Right lobe of liver (tissue), 6 donors: ENCODE data around the gene CCDC86. TPM values are rescaled to one million over a fixed set of nuclear protein-coding genes. Genes with fewer than 3 reads are reported as not detected.

Experiments
- ATAC-seq, 4 donors: fragments of 200-7000 bp; cut with Tn5 transposase; one replicate each; pipeline ENCODE4 v1.9.1; 2020; ENCODE audit warnings: mild to moderate bottlenecking in 4 of 4, moderate library complexity in 4 of 4
- DNase-seq, 3 donors: peaks; one replicate each; pipeline ENCODE4 v3.0.0-alpha.2; 2020
- H3K27ac ChIP-seq, 3 donors: fragments of 200-600 bp; one replicate each; pipeline ENCODE4 v1.8.0; 2022
- H3K27me3 ChIP-seq, 2 donors: fragments of 200-600 bp; one replicate each; pipeline ENCODE4 v1.8.0; 2022
- H3K36me3 ChIP-seq, 4 donors: fragments of 200-600 bp; sonication (generic) in 1 of 4; one replicate each; pipeline versions ENCODE4 v1.5.1 to v1.8.0; 2017 to 2022; ENCODE audit warnings: control low read depth in 1 of 4
- H3K4me1 ChIP-seq, 4 donors: fragments of 200-600 bp; sonication (generic) in 1 of 4; one replicate each; pipeline versions ENCODE4 v1.5.1 to v1.8.0; 2017 to 2022; ENCODE audit warnings: control low read depth in 1 of 4
- H3K4me3 ChIP-seq, 3 donors: fragments of 200-600 bp; one replicate each; pipeline ENCODE4 v1.8.0; 2022
- H3K9me3 ChIP-seq, 4 donors: fragments of 200-600 bp; sonication (generic) in 1 of 4; one replicate each; pipeline versions ENCODE4 v1.5.1 to v1.8.0; 2017 to 2022; ENCODE audit warnings: control low read depth in 1 of 4
- CTCF ChIP-seq, 4 donors: fragments of 200-600 bp in 3 of 4; fragments of 450-650 bp in 1 of 4; IDR thresholded peaks; one replicate each; pipeline versions ENCODE4 v1.5.1 to v1.8.0; 2016 to 2022; ENCODE audit warnings: antibody characterized with exemption in 4 of 4, mild to moderate bottlenecking in 2 of 4
- POLR2A ChIP-seq: fragments of 450-650 bp; IDR thresholded peaks from one replicate; pipeline ENCODE4 v1.6.1; 2017; ENCODE audit warnings: antibody characterized with exemption, mild to moderate bottlenecking
- WGBS: methylation state at CpG from one replicate; pipeline ENCODE4 v1.1.6; 2018; ENCODE audit warnings: low coverage, low lambda C conversion rate; ENCODE audit not compliant: insufficient coverage; ENCODE audit errors: missing lambda C conversion rate; 5-methylcytosine and 5-hydroxymethylcytosine counted together
- intact Hi-C, 2 donors: fragments of 100-400 bp; cut with DNase I; formaldehyde crosslinking; loops; one replicate each; pipeline versions ENCODE4 v1.11.2 to v1.14.1; 2022
- total RNA-seq, 6 experiments: library from RNA; depleted of rRNA in 2 of 6; stranded (reverse); fragments of >200 nt in 2 of 6; fragmentation: NEBNext Ultra II Directional in 3 of 6; extraction: Animal tissue kit (Norgen Biotek cat#: 25700) in 3 of 6; gene quantifications; one replicate each; pipeline versions ENCODE4 v1.1.0 to v1.2.4, GENCODE V29; 2016 to 2023
- donor health status: DM: no; HTN: yes; CAD: no.
- donor health status: DM: no; HTN: no; CAD: no.
- donor health status: DM: no; HTN: no; CAD: no.
- donor health status: DM: no; HTN: yes; CAD: no.
- donor health status: DM: no; HTN: yes; CAD: no.

The CCDC86 gene
- total RNA-seq, 6 experiments from 2014 or later, result 4.9 to 17.8 (median 8.6) TPM

- TF ChIP-seq POLR2A, result no peak
- no peak for TF ChIP-seq CTCF (IDR thresholded peaks at IDR 0.05)
- DNase-seq (no peak), ATAC-seq (no peak)
- no peak overlapping the region for H3K4me3 ChIP-seq
- no peak overlapping the region for H3K27ac ChIP-seq
- H3K36me3 ChIP-seq, result peaks cover 0 to 19% (median 0%) of the 10 kb centered on the region in 4 donors
- intact Hi-C loops, result loop anchor here in 1 of 2 donors (10.0 kb wide), 1 partner anchor 51 kb away; no protein-coding TSS in a partner anchor
- H3K9me3 ChIP-seq, result no peaks in the 10 kb centered on the region
- WGBS, result 73% methylated on average over 4 of the region's 7 CpGs
- H3K27me3 ChIP-seq, result no peaks in the 10 kb centered on the region
- H3K4me1 ChIP-seq, result peaks cover 0 to 10% (median 0%) of the 10 kb centered on the region in 4 donors
Observed at GRCh38 chr11:60875366-60876167, 33.7 kb downstream of the CCDC86 start.

- Histone ChIP-seq H3K4me3 (no peak overlapping the region), H3K36me3 (peaks cover 0 to 19% (median 0%) of the 10 kb centered on the region in 4 donors), H3K9me3 (no peaks in the 10 kb centered on the region), H3K4me1 (peaks cover 0 to 10% (median 0%) of the 10 kb centered on the region in 4 donors), H3K27me3 (no peaks in the 10 kb centered on the region), H3K27ac (no peak overlapping the region)
- intact Hi-C loops, result loop anchor here in 1 of 2 donors (10.0 kb wide), 1 partner anchor 51 kb away; no protein-coding TSS in a partner anchor
- no CpG with 5 or more reads among the region's 2 CpGs for WGBS
- ATAC-seq, result no peak
- TF ChIP-seq CTCF (IDR thresholded peaks at IDR 0.05) (no peak), POLR2A (no peak)
- no peak for DNase-seq
Observed at GRCh38 chr11:60876168-60876485, 34.2 kb downstream of the CCDC86 start.

GRCh38 chr11:60878245-60879101 is 36.6 kb downstream of the CCDC86 start:
- Histone ChIP-seq H3K4me1 (no peaks in the 10 kb centered on the region), H3K27me3 (no peaks in the 10 kb centered on the region), H3K9me3 (no peaks in the 10 kb centered on the region), H3K4me3 (no peak overlapping the region), H3K36me3 (peaks cover 0 to 19% (median 0%) of the 10 kb centered on the region in 4 donors), H3K27ac (no peak overlapping the region)
- TF ChIP-seq CTCF (IDR thresholded peaks at IDR 0.05), result no peak
- no peak for TF ChIP-seq POLR2A
- WGBS, result 87% methylated on average over 5 of the region's 5 CpGs
- intact Hi-C loops, result loop anchor here in 1 of 2 donors (10.0 kb wide), 1 partner anchor 54 kb away; no protein-coding TSS in a partner anchor
- DNase-seq (no peak), ATAC-seq (no peak)

GRCh38 chr11:60879104-60879503 is 37.2 kb downstream of the CCDC86 start:
- Histone ChIP-seq H3K9me3 (no peaks in the 10 kb centered on the region), H3K4me3 (no peak overlapping the region), H3K36me3 (peaks cover 0 to 19% (median 0%) of the 10 kb centered on the region in 4 donors), H3K4me1 (no peaks in the 10 kb centered on the region), H3K27me3 (no peaks in the 10 kb centered on the region), H3K27ac (no peak overlapping the region)
- ATAC-seq, result no peak
- no peak for DNase-seq
- TF ChIP-seq CTCF (IDR thresholded peaks at IDR 0.05) (no peak), POLR2A (no peak)
- intact Hi-C loops, result loop anchor here in 1 of 2 donors (10.0 kb wide), 1 partner anchor 54 kb away; no protein-coding TSS in a partner anchor
- 80% methylated on average over 1 of the region's 1 CpG for WGBS
